ENCODE results near the gene VPS39.
A peak's percentile ranks its signal among the peaks of the same experiment; 100 is the strongest.

VPS39 gene

GRCh38 chr15:42194513-42194912, 13.6 kb downstream of the VPS39 start:
- DNase-seq, result peak; percentile 70

GRCh38 chr15:42193383-42193782, 14.7 kb downstream of the VPS39 start:
- DNase-seq, result no peak

- no peak for DNase-seq
These were observed 16.3 kb downstream of the VPS39 start for GRCh38 chr15:42191610-42192346.

- no peak for DNase-seq
These were observed 17.7 kb downstream of the VPS39 start for GRCh38 chr15:42190370-42190769.

- peak; percentile 84 for DNase-seq
These were observed 22.3 kb downstream of the VPS39 start for GRCh38 chr15:42185801-42186200.

- no peak for DNase-seq
These were observed 23.4 kb downstream of the VPS39 start for GRCh38 chr15:42184736-42185135.

GRCh38 chr15:42184296-42184695, 23.8 kb downstream of the VPS39 start:
- peak; percentile 92 for DNase-seq

- DNase-seq, result peak; percentile 82
These were observed 25.1 kb downstream of the VPS39 start for GRCh38 chr15:42182961-42183360.

- DNase-seq, result peak; percentile 40
These were observed 25.7 kb downstream of the VPS39 start for GRCh38 chr15:42182328-42182886.

- no peak for DNase-seq
These were observed 30.0 kb downstream of the VPS39 start for GRCh38 chr15:42178056-42178455.

GRCh38 chr15:42175671-42176070, 32.4 kb downstream of the VPS39 start:
- DNase-seq, result no peak

GRCh38 chr15:42172475-42172874, 35.6 kb downstream of the VPS39 start:
- no peak for DNase-seq

GRCh38 chr15:42171795-42172194, 36.3 kb downstream of the VPS39 start:
- peak; percentile 13 for DNase-seq

GRCh38 chr15:42171122-42171521, 37.0 kb downstream of the VPS39 start:
- peak; percentile 78 for DNase-seq

- no peak for DNase-seq
These were observed 41.7 kb downstream of the VPS39 start for GRCh38 chr15:42166225-42166940.

- DNase-seq, result peak; percentile 62
These were observed 43.0 kb downstream of the VPS39 start for GRCh38 chr15:42165106-42165505.

- no peak for DNase-seq
These were observed 44.1 kb downstream of the VPS39 start for GRCh38 chr15:42163947-42164550.

GRCh38 chr15:42163291-42163690, 44.8 kb downstream of the VPS39 start:
- DNase-seq, result no peak

- no peak for DNase-seq
These were observed 48.0 kb downstream of the VPS39 start for GRCh38 chr15:42160136-42160535.

GRCh38 chr15:42159381-42160015, 48.6 kb downstream of the VPS39 start:
- DNase-seq, result no peak

GRCh38 chr15:42158941-42159340, 49.2 kb downstream of the VPS39 start:
- no peak for DNase-seq

- DNase-seq, result peak; percentile 61
These were observed 49.9 kb downstream of the VPS39 start for GRCh38 chr15:42157981-42158765.
